Measurements from ENCODE around the gene SETDB2. TPM values are rescaled to one million over a fixed set of nuclear protein-coding genes. Genes with fewer than 3 reads are reported as not detected.

The SETDB2 gene
- total and polyA plus RNA-seq, 5 donors from 2014 or later = 11.0 to 24.4 (median 15.0) TPM

GRCh38 chr13:49404703-49405020 is 39.4 kb upstream of the SETDB2 start:
- peaks cover 0 to 5% (median 2%) of the 10 kb centered on the region in 4 donors for H3K4me1 Mint-ChIP-seq
- Histone ChIP-seq H3K4me1 (ENCODE audit: control insufficient read depth, insufficient read depth, low read length, poor library complexity, severe bottlenecking) (no peaks in the 10 kb centered on the region), H3K9me3 (ENCODE audit: control insufficient read depth in 2 of 2, low read length in 2 of 2) (peaks cover 7 to 18% of the 10 kb centered on the region in 2 experiments), H3K27ac (ENCODE audit: insufficient read depth, low read length, poor library complexity, severe bottlenecking) (no peak overlapping the region), H3K4me3 (ENCODE audit: low read depth, low read length) (no peak overlapping the region), H3K36me3 (ENCODE audit: control insufficient read depth, insufficient read depth, low read length) (no peaks in the 10 kb centered on the region), H3K27me3 (ENCODE audit: control insufficient read depth, insufficient read depth, low read length) (no peaks in the 10 kb centered on the region)
- H3K27ac Mint-ChIP-seq = no peak overlapping the region
- no peaks in the 10 kb centered on the region for H3K27me3 Mint-ChIP-seq
- H3K4me3 Mint-ChIP-seq = no peak overlapping the region
- DNase-seq = no peak
- peaks cover 0 to 27% (median 14%) of the 10 kb centered on the region in 7 donors for H3K9me3 Mint-ChIP-seq
- ATAC-seq (ENCODE audit: low read depth in 2 of 2) = no peak
- H3K36me3 Mint-ChIP-seq = peaks cover 8% of the 10 kb centered on the region

DNA sequence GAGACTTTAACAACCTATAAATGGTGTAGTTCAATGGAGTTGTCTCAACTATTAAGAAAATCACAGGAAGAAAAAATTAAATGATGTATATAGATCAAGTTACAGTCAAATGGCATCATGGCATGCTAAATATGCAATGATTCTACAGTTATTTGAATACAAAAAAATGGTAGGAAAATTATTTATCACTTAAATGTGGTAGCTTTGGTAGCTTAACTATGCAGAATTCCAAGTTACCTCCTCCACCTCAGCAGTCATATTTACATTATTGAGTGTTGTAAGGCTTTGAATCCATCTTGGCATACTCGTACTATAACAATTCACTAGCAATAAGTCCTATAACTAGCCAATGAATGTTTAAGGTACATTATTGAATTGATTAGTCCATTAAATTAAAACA is 37.0 kb upstream of the SETDB2 start:
- DNase-seq (no peak), ATAC-seq (ENCODE audit: low read depth in 2 of 2) (no peak)
- no peaks in the 10 kb centered on the region for H3K27me3 Mint-ChIP-seq
- H3K4me1 Mint-ChIP-seq = peaks cover 0 to 5% (median 2%) of the 10 kb centered on the region in 4 donors
- no peak overlapping the region for H3K27ac Mint-ChIP-seq
- H3K27me3 ChIP-seq (ENCODE audit: control insufficient read depth, insufficient read depth, low read length) = no peaks in the 10 kb centered on the region
- no peak overlapping the region for H3K4me3 ChIP-seq (ENCODE audit: low read depth, low read length)
- H3K9me3 ChIP-seq (ENCODE audit: control insufficient read depth in 2 of 2, low read length in 2 of 2) = peaks cover 7 to 18% of the 10 kb centered on the region in 2 experiments
- no peaks in the 10 kb centered on the region for H3K36me3 ChIP-seq (ENCODE audit: control insufficient read depth, insufficient read depth, low read length)
- no peak overlapping the region for H3K27ac ChIP-seq (ENCODE audit: insufficient read depth, low read length, poor library complexity, severe bottlenecking)
- no peak overlapping the region for H3K4me3 Mint-ChIP-seq
- H3K4me1 ChIP-seq (ENCODE audit: control insufficient read depth, insufficient read depth, low read length, poor library complexity, severe bottlenecking) = no peaks in the 10 kb centered on the region
- peaks cover 8% of the 10 kb centered on the region for H3K36me3 Mint-ChIP-seq
- peaks cover 0 to 27% (median 14%) of the 10 kb centered on the region in 7 donors for H3K9me3 Mint-ChIP-seq

GRCh38 chr13:49407936-49408335 is 36.1 kb upstream of the SETDB2 start:
- no peaks in the 10 kb centered on the region for H3K36me3 ChIP-seq (ENCODE audit: control insufficient read depth, insufficient read depth, low read length)
- no peak for ATAC-seq (ENCODE audit: low read depth in 2 of 2)
- H3K4me3 Mint-ChIP-seq = no peak overlapping the region
- H3K4me1 Mint-ChIP-seq = peaks cover 0 to 5% (median 2%) of the 10 kb centered on the region in 4 donors
- no peaks in the 10 kb centered on the region for H3K4me1 ChIP-seq (ENCODE audit: control insufficient read depth, insufficient read depth, low read length, poor library complexity, severe bottlenecking)
- H3K9me3 Mint-ChIP-seq = peaks cover 0 to 27% (median 14%) of the 10 kb centered on the region in 7 donors
- H3K27ac Mint-ChIP-seq = no peak overlapping the region
- H3K27ac ChIP-seq (ENCODE audit: insufficient read depth, low read length, poor library complexity, severe bottlenecking) = no peak overlapping the region
- no peaks in the 10 kb centered on the region for H3K27me3 ChIP-seq (ENCODE audit: control insufficient read depth, insufficient read depth, low read length)
- no peak overlapping the region for H3K4me3 ChIP-seq (ENCODE audit: low read depth, low read length)
- H3K9me3 ChIP-seq (ENCODE audit: control insufficient read depth in 2 of 2, low read length in 2 of 2) = peaks cover 7 to 18% of the 10 kb centered on the region in 2 experiments
- DNase-seq = no peak
- H3K27me3 Mint-ChIP-seq = no peaks in the 10 kb centered on the region
- H3K36me3 Mint-ChIP-seq = peaks cover 8% of the 10 kb centered on the region

- DNase-seq = no peak
- Mint-ChIP-seq H3K9me3 (peaks cover 0 to 20% (median 9%) of the 10 kb centered on the region in 7 donors), H3K4me3 (no peak overlapping the region), H3K27ac (no peak overlapping the region), H3K36me3 (peaks cover 8% of the 10 kb centered on the region), H3K27me3 (peaks cover 9% of the 10 kb centered on the region), H3K4me1 (peaks cover 0 to 5% (median 2%) of the 10 kb centered on the region in 4 donors)
- no peak overlapping the region for H3K27ac ChIP-seq (ENCODE audit: insufficient read depth, low read length, poor library complexity, severe bottlenecking)
- ATAC-seq (ENCODE audit: low read depth in 2 of 2) = no peak
- no peak overlapping the region for H3K4me3 ChIP-seq (ENCODE audit: low read depth, low read length)
- no peaks in the 10 kb centered on the region for H3K27me3 ChIP-seq (ENCODE audit: control insufficient read depth, insufficient read depth, low read length)
- H3K36me3 ChIP-seq (ENCODE audit: control insufficient read depth, insufficient read depth, low read length) = no peaks in the 10 kb centered on the region
- H3K4me1 ChIP-seq (ENCODE audit: control insufficient read depth, insufficient read depth, low read length, poor library complexity, severe bottlenecking) = no peaks in the 10 kb centered on the region
- peaks cover 7 to 14% of the 10 kb centered on the region in 2 experiments for H3K9me3 ChIP-seq (ENCODE audit: control insufficient read depth in 2 of 2, low read length in 2 of 2)
Observed at GRCh38 chr13:49409008-49409407, 35.1 kb upstream of the SETDB2 start.

DNA sequence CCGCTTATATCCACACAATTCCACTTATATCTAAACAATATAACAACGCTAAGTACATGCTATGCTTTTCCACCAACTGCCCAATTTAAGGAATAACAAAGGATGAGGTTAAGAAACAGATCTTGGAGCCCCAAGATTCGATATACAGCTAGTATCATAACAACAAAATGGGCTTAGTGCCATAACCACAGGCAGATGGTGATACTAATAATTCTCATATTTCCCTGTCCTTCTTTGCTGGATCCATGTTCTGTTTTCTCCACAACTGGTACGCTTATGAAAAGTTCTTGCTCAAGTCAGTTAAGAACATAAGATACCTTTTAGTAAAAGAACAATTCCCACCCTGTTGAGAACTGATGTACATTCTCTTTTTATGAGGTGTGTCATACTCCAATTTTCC is 34.1 kb upstream of the SETDB2 start:
- H3K27me3 Mint-ChIP-seq = peaks cover 9% of the 10 kb centered on the region
- H3K27ac Mint-ChIP-seq = no peak overlapping the region
- Histone ChIP-seq H3K4me3 (ENCODE audit: low read depth, low read length) (no peak overlapping the region), H3K27ac (ENCODE audit: insufficient read depth, low read length, poor library complexity, severe bottlenecking) (no peak overlapping the region), H3K9me3 (ENCODE audit: control insufficient read depth in 2 of 2, low read length in 2 of 2) (peaks cover under 1 to 4% of the 10 kb centered on the region in 2 experiments), H3K36me3 (ENCODE audit: control insufficient read depth, insufficient read depth, low read length) (no peaks in the 10 kb centered on the region), H3K4me1 (ENCODE audit: control insufficient read depth, insufficient read depth, low read length, poor library complexity, severe bottlenecking) (no peaks in the 10 kb centered on the region), H3K27me3 (ENCODE audit: control insufficient read depth, insufficient read depth, low read length) (no peaks in the 10 kb centered on the region)
- H3K4me3 Mint-ChIP-seq = no peak overlapping the region
- no peak for ATAC-seq (ENCODE audit: low read depth in 2 of 2)
- peaks cover 5% of the 10 kb centered on the region for H3K36me3 Mint-ChIP-seq
- DNase-seq = no peak
- H3K4me1 Mint-ChIP-seq = peaks cover 0 to 5% (median 2%) of the 10 kb centered on the region in 4 donors
- peaks cover 0 to 10% (median 3%) of the 10 kb centered on the region in 7 donors for H3K9me3 Mint-ChIP-seq

- Mint-ChIP-seq H3K4me3 (no peak overlapping the region), H3K27me3 (peaks cover 9% of the 10 kb centered on the region), H3K9me3 (peaks cover 0 to 5% (median under 1%) of the 10 kb centered on the region in 7 donors), H3K27ac (no peak overlapping the region), H3K4me1 (peaks cover 0 to 5% (median 2%) of the 10 kb centered on the region in 4 donors), H3K36me3 (peaks cover 3% of the 10 kb centered on the region)
- DNase-seq (no peak), ATAC-seq (ENCODE audit: low read depth in 2 of 2) (no peak)
- Histone ChIP-seq H3K27me3 (ENCODE audit: control insufficient read depth, insufficient read depth, low read length) (no peaks in the 10 kb centered on the region), H3K27ac (ENCODE audit: insufficient read depth, low read length, poor library complexity, severe bottlenecking) (no peak overlapping the region), H3K4me3 (ENCODE audit: low read depth, low read length) (no peak overlapping the region), H3K4me1 (ENCODE audit: control insufficient read depth, insufficient read depth, low read length, poor library complexity, severe bottlenecking) (no peaks in the 10 kb centered on the region), H3K9me3 (ENCODE audit: control insufficient read depth in 2 of 2, low read length in 2 of 2) (no peaks in the 10 kb centered on the region), H3K36me3 (ENCODE audit: control insufficient read depth, insufficient read depth, low read length) (no peaks in the 10 kb centered on the region)
Observed at GRCh38 chr13:49410477-49410876, 33.6 kb upstream of the SETDB2 start.

DNA sequence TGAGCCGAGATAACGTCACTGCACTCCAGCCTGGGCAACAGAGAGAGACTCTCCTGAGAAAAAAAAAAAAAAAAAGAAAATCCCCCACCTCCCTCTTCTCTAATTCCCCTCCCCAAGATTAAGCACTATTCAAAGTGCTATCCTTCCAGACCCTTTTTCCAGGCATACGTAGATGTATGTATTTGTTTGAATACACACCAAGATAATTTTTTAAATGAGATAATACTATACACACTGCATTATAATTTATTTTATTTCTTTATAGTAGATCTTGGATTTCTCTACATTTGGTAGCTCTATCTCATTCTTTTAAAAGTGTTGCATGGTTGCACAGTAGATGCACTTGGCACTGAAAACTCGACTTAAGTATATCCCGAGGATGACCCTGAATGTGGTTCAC is 32.7 kb upstream of the SETDB2 start:
- no peak overlapping the region for H3K4me3 Mint-ChIP-seq
- no peak for DNase-seq
- Histone ChIP-seq H3K9me3 (ENCODE audit: control insufficient read depth in 2 of 2, low read length in 2 of 2) (no peaks in the 10 kb centered on the region), H3K27ac (ENCODE audit: insufficient read depth, low read length, poor library complexity, severe bottlenecking) (no peak overlapping the region), H3K27me3 (ENCODE audit: control insufficient read depth, insufficient read depth, low read length) (no peaks in the 10 kb centered on the region), H3K4me3 (ENCODE audit: low read depth, low read length) (no peak overlapping the region), H3K36me3 (ENCODE audit: control insufficient read depth, insufficient read depth, low read length) (no peaks in the 10 kb centered on the region), H3K4me1 (ENCODE audit: control insufficient read depth, insufficient read depth, low read length, poor library complexity, severe bottlenecking) (no peaks in the 10 kb centered on the region)
- peaks cover 9% of the 10 kb centered on the region for H3K27me3 Mint-ChIP-seq
- no peak overlapping the region for H3K27ac Mint-ChIP-seq
- H3K9me3 Mint-ChIP-seq = peaks cover 0 to 1% (median 0%) of the 10 kb centered on the region in 7 donors
- H3K36me3 Mint-ChIP-seq = peaks cover 3% of the 10 kb centered on the region
- no peak for ATAC-seq (ENCODE audit: low read depth in 2 of 2)
- peaks cover 0 to 5% (median 2%) of the 10 kb centered on the region in 4 donors for H3K4me1 Mint-ChIP-seq

- H3K36me3 Mint-ChIP-seq = peaks cover 2% of the 10 kb centered on the region
- H3K9me3 Mint-ChIP-seq = no peaks in the 10 kb centered on the region
- Histone ChIP-seq H3K27me3 (ENCODE audit: control insufficient read depth, insufficient read depth, low read length) (no peaks in the 10 kb centered on the region), H3K36me3 (ENCODE audit: control insufficient read depth, insufficient read depth, low read length) (no peaks in the 10 kb centered on the region), H3K4me3 (ENCODE audit: low read depth, low read length) (no peak overlapping the region), H3K4me1 (ENCODE audit: control insufficient read depth, insufficient read depth, low read length, poor library complexity, severe bottlenecking) (no peaks in the 10 kb centered on the region), H3K27ac (ENCODE audit: insufficient read depth, low read length, poor library complexity, severe bottlenecking) (no peak overlapping the region), H3K9me3 (ENCODE audit: control insufficient read depth in 2 of 2, low read length in 2 of 2) (no peaks in the 10 kb centered on the region)
- H3K4me1 Mint-ChIP-seq = peaks cover 0 to 5% (median 2%) of the 10 kb centered on the region in 4 donors
- H3K4me3 Mint-ChIP-seq = no peak overlapping the region
- DNase-seq = no peak
- H3K27ac Mint-ChIP-seq = no peak overlapping the region
- ATAC-seq (ENCODE audit: low read depth in 2 of 2) = no peak
- H3K27me3 Mint-ChIP-seq = peaks cover 9% of the 10 kb centered on the region
Observed at GRCh38 chr13:49412749-49413148, 31.3 kb upstream of the SETDB2 start.
